Measurements from ENCODE around the gene VSIG10. TPM values are rescaled to one million over a fixed set of nuclear protein-coding genes. Genes with fewer than 3 reads are reported as not detected.
"Not testable (repeated sequence)": the region's sequence is repeated elsewhere in the genome, so short reads cannot be mapped to it uniquely, and the experiment has no call there.

The VSIG10 gene
- polyA plus RNA-seq, 2 donors = 15.6 to 24.6 TPM

DNA sequence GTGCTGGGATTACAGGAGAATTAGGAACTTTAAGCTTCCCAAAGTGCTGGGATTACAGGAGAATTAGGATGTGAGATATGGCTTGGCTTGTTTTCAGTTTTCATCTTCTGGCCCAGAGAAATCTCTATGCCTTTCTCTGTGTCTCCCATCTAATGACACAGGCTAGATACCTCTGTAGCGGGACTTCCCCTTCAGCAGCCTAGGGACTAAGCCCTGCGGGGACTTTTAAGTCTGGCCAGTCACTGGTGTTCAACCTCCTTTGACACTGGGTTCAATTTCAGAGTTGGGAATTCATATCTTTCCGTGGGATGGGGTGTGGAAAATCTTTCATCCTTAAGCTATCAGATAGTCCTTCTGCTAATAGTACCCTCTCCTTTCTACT lies 81.1 kb downstream of the VSIG10 start:
- no peaks in the 10 kb centered on the region for H3K27me3 ChIP-seq (ENCODE audit: control insufficient read depth in 1 of 2, insufficient read depth in 2 of 2, low read length in 2 of 2)

DNA sequence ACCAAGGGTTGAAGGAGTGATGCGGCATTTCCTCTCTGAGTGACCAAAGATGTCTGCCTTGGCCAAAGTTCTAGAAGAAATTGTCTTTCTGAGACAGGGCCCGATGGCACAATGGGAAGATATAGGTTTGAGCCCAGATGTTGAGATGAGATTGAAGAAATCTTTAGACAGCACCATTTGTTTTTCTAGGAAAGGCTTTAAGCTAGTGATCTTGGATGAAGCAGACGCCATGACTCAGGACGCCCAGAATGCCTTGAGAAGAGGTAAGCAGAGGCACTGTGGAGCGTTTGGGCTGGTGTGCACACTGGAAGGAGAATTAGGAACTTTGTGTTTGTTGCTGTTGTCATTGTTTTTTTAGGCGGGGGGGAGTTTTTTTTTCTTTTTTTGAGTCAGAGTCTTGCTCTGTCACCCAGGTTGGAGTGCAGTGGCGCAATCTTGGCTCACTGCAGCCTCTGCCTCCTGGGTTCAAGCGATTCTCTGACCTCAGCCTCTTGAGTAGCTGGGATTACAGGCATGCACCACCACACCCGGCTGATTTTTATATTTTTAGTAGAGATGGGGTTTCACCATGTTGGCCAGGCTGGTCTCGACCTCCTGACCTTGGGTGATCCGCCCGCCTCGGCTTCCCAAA lies 81.6 kb downstream of the VSIG10 start:
- peaks cover 13 to 14% of the 10 kb centered on the region in 2 donors for H3K36me3 ChIP-seq (ENCODE audit: control insufficient read depth in 2 of 2, insufficient read depth in 2 of 2, low read length in 1 of 2)
- not testable (repeated sequence) for H3K27me3 ChIP-seq (ENCODE audit: control insufficient read depth in 1 of 2, insufficient read depth in 2 of 2, low read length in 2 of 2); H3K4me1 ChIP-seq (ENCODE audit: control insufficient read depth in 2 of 2, insufficient read depth in 2 of 2, low read length in 1 of 2); H3K4me3 ChIP-seq (ENCODE audit: low read depth in 1 of 2, low read length in 2 of 2); H3K27ac ChIP-seq (ENCODE audit: low read depth in 2 of 2, low read length in 1 of 2); H3K9me3 ChIP-seq (ENCODE audit: control insufficient read depth in 2 of 2, insufficient read depth in 1 of 2, low read depth in 1 of 2, low read length in 1 of 2)
- WGBS, 2 donors = 86 to 95% methylated on average over 13 of the region's 13 CpGs

More for the DNA sequence above, 81.1 kb downstream of the VSIG10 start:
- Histone ChIP-seq H3K27ac (ENCODE audit: low read depth in 2 of 2, low read length in 1 of 2) (no peak overlapping the region), H3K4me1 (ENCODE audit: control insufficient read depth in 2 of 2, insufficient read depth in 2 of 2, low read length in 1 of 2) (no peaks in the 10 kb centered on the region), H3K36me3 (ENCODE audit: control insufficient read depth in 2 of 2, insufficient read depth in 2 of 2, low read length in 1 of 2) (peaks cover 13 to 14% of the 10 kb centered on the region in 2 donors), H3K4me3 (ENCODE audit: low read depth in 1 of 2, low read length in 2 of 2) (no peak overlapping the region), H3K9me3 (ENCODE audit: control insufficient read depth in 2 of 2, insufficient read depth in 1 of 2, low read depth in 1 of 2, low read length in 1 of 2) (no peaks in the 10 kb centered on the region)
- 93 to 97% methylated on average over 3 of the region's 3 CpGs for WGBS, 2 donors

- Histone ChIP-seq H3K36me3 (ENCODE audit: control insufficient read depth in 2 of 2, insufficient read depth in 2 of 2, low read length in 1 of 2) (peaks cover 5 to 7% of the 10 kb centered on the region in 2 donors), H3K4me3 (ENCODE audit: low read depth in 1 of 2, low read length in 2 of 2) (no peak overlapping the region), H3K27ac (ENCODE audit: low read depth in 2 of 2, low read length in 1 of 2) (no peak overlapping the region), H3K27me3 (ENCODE audit: control insufficient read depth in 1 of 2, insufficient read depth in 2 of 2, low read length in 2 of 2) (no peaks in the 10 kb centered on the region), H3K4me1 (ENCODE audit: control insufficient read depth in 2 of 2, insufficient read depth in 2 of 2, low read length in 1 of 2) (no peaks in the 10 kb centered on the region), H3K9me3 (ENCODE audit: control insufficient read depth in 2 of 2, insufficient read depth in 1 of 2, low read depth in 1 of 2, low read length in 1 of 2) (no peaks in the 10 kb centered on the region)
- WGBS, 2 donors = 68 to 79% methylated on average over 1 of the region's 1 CpG
Measured at GRCh38 chr12:118020036-118020435, 83.8 kb downstream of the VSIG10 start.

DNA sequence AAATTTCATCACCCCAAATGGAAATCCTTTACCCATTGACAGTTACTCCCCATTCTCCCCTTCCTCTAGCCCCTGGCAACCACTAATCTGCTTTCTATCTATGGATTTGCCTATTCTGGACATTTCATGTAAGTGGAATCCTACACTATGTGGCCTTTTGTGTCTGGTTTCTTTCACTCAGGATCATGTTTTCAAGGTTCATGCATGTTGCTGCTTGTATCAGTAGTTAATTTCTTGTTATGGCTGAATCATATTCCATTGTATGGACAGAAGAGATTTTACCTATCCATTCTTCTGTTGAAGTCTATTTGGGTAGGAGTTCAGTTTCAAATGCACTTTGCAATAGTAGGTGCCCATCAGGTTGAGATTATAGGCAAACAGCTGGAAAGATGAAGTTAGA lies 85.9 kb downstream of the VSIG10 start:
- Histone ChIP-seq H3K36me3 (ENCODE audit: control insufficient read depth in 2 of 2, insufficient read depth in 2 of 2, low read length in 1 of 2) (peaks cover 5 to 6% of the 10 kb centered on the region in 2 donors), H3K9me3 (ENCODE audit: control insufficient read depth in 2 of 2, insufficient read depth in 1 of 2, low read depth in 1 of 2, low read length in 1 of 2) (no peaks in the 10 kb centered on the region), H3K4me3 (ENCODE audit: low read depth in 1 of 2, low read length in 2 of 2) (no peak overlapping the region), H3K27ac (ENCODE audit: low read depth in 2 of 2, low read length in 1 of 2) (no peak overlapping the region), H3K27me3 (ENCODE audit: control insufficient read depth in 1 of 2, insufficient read depth in 2 of 2, low read length in 2 of 2) (no peaks in the 10 kb centered on the region), H3K4me1 (ENCODE audit: control insufficient read depth in 2 of 2, insufficient read depth in 2 of 2, low read length in 1 of 2) (no peaks in the 10 kb centered on the region)

DNA sequence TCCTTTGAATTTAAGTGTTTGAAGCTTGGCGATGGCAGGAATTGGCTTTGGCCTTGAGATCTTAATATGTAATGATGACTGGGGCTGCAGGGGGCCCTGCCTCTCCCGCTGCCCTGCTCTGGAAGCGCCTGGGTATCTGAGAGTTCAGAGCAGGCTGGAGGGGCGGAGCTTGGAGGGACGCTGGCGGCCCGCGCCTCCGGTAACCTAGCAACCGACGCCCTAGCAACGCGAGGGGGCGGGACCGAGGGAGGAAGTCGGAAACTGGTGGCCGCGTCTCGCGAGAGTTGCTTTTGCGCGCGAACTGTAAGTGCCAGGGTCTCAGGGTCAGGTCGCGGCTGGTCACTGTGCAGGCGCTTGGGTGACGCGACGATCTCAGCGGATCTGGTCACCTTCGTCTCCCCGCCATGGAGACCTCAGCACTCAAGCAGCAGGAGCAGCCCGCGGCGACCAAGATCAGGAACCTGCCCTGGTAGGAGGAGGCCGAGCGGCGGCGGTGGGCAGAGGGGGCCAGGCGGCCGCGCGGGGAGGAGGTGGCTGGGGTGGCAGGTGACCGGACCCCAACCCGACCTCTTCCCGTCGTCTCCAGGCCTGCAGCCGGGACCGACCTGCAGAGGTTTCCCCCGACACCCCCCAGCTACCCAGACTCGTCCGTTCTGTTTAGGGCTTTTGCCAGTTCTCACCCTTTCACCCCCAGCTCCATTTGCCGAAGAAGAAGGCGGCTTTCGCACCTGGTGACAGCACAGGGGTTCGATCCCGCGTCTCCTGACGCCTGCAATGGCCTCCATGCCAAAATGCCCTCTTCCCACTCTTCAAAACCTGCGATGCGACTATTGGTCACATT lies 87.2 kb downstream of the VSIG10 start, which contains the start of gene RFC5:
Gene RFC5 (plus strand): TSS at position 280 of the 841 bp plus-strand sequence. CDS start 125 bp downstream, at position 405.
- Histone ChIP-seq H3K9me3 (ENCODE audit: control insufficient read depth in 2 of 2, insufficient read depth in 1 of 2, low read depth in 1 of 2, low read length in 1 of 2) (no peaks in the 10 kb centered on the region), H3K27ac (ENCODE audit: low read depth in 2 of 2, low read length in 1 of 2) (peak within 1 kb of the TSS; percentile 11 to 57), H3K36me3 (ENCODE audit: control insufficient read depth in 2 of 2, insufficient read depth in 2 of 2, low read length in 1 of 2) (peaks cover 2 to 6% of the 10 kb centered on the region in 2 donors), H3K4me1 (ENCODE audit: control insufficient read depth in 2 of 2, insufficient read depth in 2 of 2, low read length in 1 of 2) (no peaks in the 10 kb centered on the region), H3K4me3 (ENCODE audit: low read depth in 1 of 2, low read length in 2 of 2) (peak within 1 kb of the TSS; percentile 89 to 97), H3K27me3 (ENCODE audit: control insufficient read depth in 1 of 2, insufficient read depth in 2 of 2, low read length in 2 of 2) (no peaks in the 10 kb centered on the region)
- 0% methylated on average over 60 to 61 of the region's 61 CpGs for WGBS, 2 donors

DNA sequence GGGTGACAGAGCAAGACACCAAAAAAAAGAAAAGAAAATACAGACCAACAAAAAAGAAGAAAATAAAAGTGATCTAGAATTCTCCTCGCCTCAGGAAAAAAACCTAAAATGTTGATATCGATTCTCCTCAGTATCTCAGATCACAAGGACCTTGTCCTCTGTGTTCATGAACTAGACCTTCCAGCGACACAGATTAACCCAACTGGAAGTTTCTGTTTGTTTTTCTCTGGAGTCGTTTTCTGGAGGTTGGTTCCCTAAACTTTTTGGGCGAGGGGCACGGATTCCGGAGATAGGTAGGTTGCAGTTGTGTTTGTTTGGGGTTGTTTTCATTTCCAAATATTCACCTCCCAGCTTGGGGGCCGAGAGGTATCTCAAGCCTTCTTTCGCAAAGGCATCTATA lies 87.9 kb downstream of the VSIG10 start:
- Histone ChIP-seq H3K9me3 (ENCODE audit: control insufficient read depth in 2 of 2, insufficient read depth in 1 of 2, low read depth in 1 of 2, low read length in 1 of 2) (no peaks in the 10 kb centered on the region), H3K4me1 (ENCODE audit: control insufficient read depth in 2 of 2, insufficient read depth in 2 of 2, low read length in 1 of 2) (no peaks in the 10 kb centered on the region), H3K36me3 (ENCODE audit: control insufficient read depth in 2 of 2, insufficient read depth in 2 of 2, low read length in 1 of 2) (peaks cover 2 to 6% of the 10 kb centered on the region in 2 donors), H3K27ac (ENCODE audit: low read depth in 2 of 2, low read length in 1 of 2) (no peak overlapping the region), H3K27me3 (ENCODE audit: control insufficient read depth in 1 of 2, insufficient read depth in 2 of 2, low read length in 2 of 2) (no peaks in the 10 kb centered on the region), H3K4me3 (ENCODE audit: low read depth in 1 of 2, low read length in 2 of 2) (peak overlapping the region in 1 of 2 donors; percentile 97)
- WGBS, 2 donors = 26 to 32% methylated on average over 9 of the region's 9 CpGs

GRCh38 chr12:118015306-118015705 lies 88.5 kb downstream of the VSIG10 start:
- H3K27me3 ChIP-seq (ENCODE audit: control insufficient read depth in 1 of 2, insufficient read depth in 2 of 2, low read length in 2 of 2) = no peaks in the 10 kb centered on the region
- H3K4me1 ChIP-seq (ENCODE audit: control insufficient read depth in 2 of 2, insufficient read depth in 2 of 2, low read length in 1 of 2) = no peaks in the 10 kb centered on the region
- H3K9me3 ChIP-seq (ENCODE audit: control insufficient read depth in 2 of 2, insufficient read depth in 1 of 2, low read depth in 1 of 2, low read length in 1 of 2) = no peaks in the 10 kb centered on the region
- peaks cover 2 to 6% of the 10 kb centered on the region in 2 donors for H3K36me3 ChIP-seq (ENCODE audit: control insufficient read depth in 2 of 2, insufficient read depth in 2 of 2, low read length in 1 of 2)
- H3K4me3 ChIP-seq (ENCODE audit: low read depth in 1 of 2, low read length in 2 of 2) = no peak overlapping the region
- no peak overlapping the region for H3K27ac ChIP-seq (ENCODE audit: low read depth in 2 of 2, low read length in 1 of 2)
- 92 to 93% methylated on average over 2 of the region's 2 CpGs for WGBS, 2 donors

Other genes with a start within 250 kb of the VSIG10 start
- under 1 TPM; 0.01 to 0.04 TPM for gene KSR2, start 135.0 kb downstream of the VSIG10 start, polyA plus RNA-seq
- gene RFC5, start 87.3 kb downstream of the VSIG10 start, polyA plus RNA-seq = 10 to 100 TPM in 1 of 2 donors, 1 to 10 TPM in 1; 7.8 to 13.8 TPM
- gene WSB2, start 42.8 kb downstream of the VSIG10 start, polyA plus RNA-seq = 10 to 100 TPM; 41.2 to 41.4 TPM
- gene PEBP1, start 32.1 kb upstream of the VSIG10 start, polyA plus RNA-seq = 100 to 1,000 TPM; 202 to 243 TPM